Left kidney (tissue), 2 donors: Measurements from ENCODE around the gene ATP9A. TPM values are rescaled to one million over a fixed set of nuclear protein-coding genes. Genes with fewer than 3 reads are reported as not detected.
"Not testable (repeated sequence)": the region's sequence is repeated elsewhere in the genome, so short reads cannot be mapped to it uniquely, and the experiment has no call there.

Source experiments
- DNase-seq: peaks from one replicate; pipeline ENCODE4 v3.0.0-alpha.2; 2013
- polyA plus RNA-seq: library from polyadenylated mRNA; unstranded; fragments of 120-200 nt; gene quantifications from one replicate; pipeline ENCODE4 v1.2.1, GENCODE V29; 2013; ENCODE audit not compliant: insufficient read length

ATP9A gene
- polyA plus RNA-seq, 1 donor = 62.4 TPM

- DNase-seq = no peak
Observed at GRCh38 chr20:51656726-51657260, 111.4 kb downstream of the ATP9A start.

- not testable (repeated sequence) for DNase-seq
Observed at GRCh38 chr20:51656089-51656488, 112.1 kb downstream of the ATP9A start.

- no peak for DNase-seq
Observed at GRCh38 chr20:51654495-51654894, 113.7 kb downstream of the ATP9A start.

GRCh38 chr20:51654060-51654459 lies 114.1 kb downstream of the ATP9A start:
- no peak for DNase-seq

GRCh38 chr20:51653226-51653625 lies 115.0 kb downstream of the ATP9A start:
- no peak for DNase-seq

GRCh38 chr20:51651921-51652549 lies 116.2 kb downstream of the ATP9A start:
- DNase-seq = no peak

- DNase-seq = no peak
Observed at GRCh38 chr20:51650685-51651134, 117.5 kb downstream of the ATP9A start.

GRCh38 chr20:51648571-51648947 lies 119.6 kb downstream of the ATP9A start:
- no peak for DNase-seq

- DNase-seq = no peak
Observed at GRCh38 chr20:51647674-51648570, 120.3 kb downstream of the ATP9A start.

GRCh38 chr20:51643810-51644209 lies 124.4 kb downstream of the ATP9A start:
- DNase-seq = not testable (repeated sequence)

- no peak for DNase-seq
Observed at GRCh38 chr20:51643390-51643789, 124.8 kb downstream of the ATP9A start.

GRCh38 chr20:51641866-51642265 lies 126.3 kb downstream of the ATP9A start:
- no peak for DNase-seq

GRCh38 chr20:51640743-51641142 lies 127.4 kb downstream of the ATP9A start:
- no peak for DNase-seq

- peak; percentile 67 for DNase-seq
Observed at GRCh38 chr20:51639206-51639832, 128.9 kb downstream of the ATP9A start.

GRCh38 chr20:51637241-51637640 lies 130.9 kb downstream of the ATP9A start:
- DNase-seq = no peak

GRCh38 chr20:51636123-51636522 lies 132.1 kb downstream of the ATP9A start:
- no peak for DNase-seq

GRCh38 chr20:51635680-51636079 lies 132.5 kb downstream of the ATP9A start:
- no peak for DNase-seq

GRCh38 chr20:51634877-51635276 lies 133.3 kb downstream of the ATP9A start:
- no peak for DNase-seq

- no peak for DNase-seq
Observed at GRCh38 chr20:51634257-51634656, 133.9 kb downstream of the ATP9A start.

GRCh38 chr20:51633430-51633829 lies 134.8 kb downstream of the ATP9A start:
- DNase-seq = no peak

GRCh38 chr20:51631953-51632352 lies 136.2 kb downstream of the ATP9A start:
- no peak for DNase-seq
